GM23338 (cell line): ENCODE data around the gene CPT1C. TPM values are rescaled to one million over a fixed set of nuclear protein-coding genes. Genes with fewer than 3 reads are reported as not detected.

Source experiments
- ATAC-seq: fragments of 200-7000 bp; cut with Tn5 transposase; 3 replicates; pipeline ENCODE4 v1.9.1; 2020
- DNase-seq: peaks from one replicate; pipeline ENCODE4 v3.0.0-alpha.2; 2015; ENCODE audit warnings: low spot score
- H2AFZ ChIP-seq: fragments of 200-600 bp; sonication (generic); 2 replicates; pipeline ENCODE4 v1.8.0; 2016; ENCODE audit warnings: antibody characterized with exemption, mild to moderate bottlenecking, moderate library complexity
- H3F3A ChIP-seq: fragments of 200-600 bp; sonication (generic); replicated peaks from 2 replicates; pipeline ENCODE4 v1.8.0; 2017; ENCODE audit warnings: antibody characterized with exemption, mixed run types, low read depth
- H3K27ac ChIP-seq: fragments of 200-600 bp; sonication (generic); 2 replicates; pipeline ENCODE4 v1.6.1; 2016; ENCODE audit warnings: low read depth
- H3K27me3 ChIP-seq: fragments of 200-600 bp; sonication (generic); 2 replicates; pipeline ENCODE4 v1.8.0; 2016; ENCODE audit warnings: mild to moderate bottlenecking, mixed run types, moderate library complexity; ENCODE audit not compliant: insufficient read depth
- H3K36me3 ChIP-seq: fragments of 200-600 bp; sonication (generic); 2 replicates; pipeline ENCODE4 v1.8.0; 2016; ENCODE audit warnings: mild to moderate bottlenecking; ENCODE audit not compliant: insufficient read depth
- H3K4me1 ChIP-seq: fragments of 200-600 bp; sonication (generic); 2 replicates; pipeline ENCODE4 v1.8.0; 2016; ENCODE audit warnings: mild to moderate bottlenecking, moderate library complexity; ENCODE audit not compliant: insufficient read depth
- H3K4me2 ChIP-seq: fragments of 200-600 bp; sonication (generic); 2 replicates; pipeline ENCODE4 v1.7.1; 2017; ENCODE audit warnings: mixed run types
- H3K4me3 ChIP-seq: fragments of 200-600 bp; sonication (generic); 2 replicates; pipeline ENCODE4 v1.6.1; 2016; ENCODE audit warnings: mixed run types
- H3K79me2 ChIP-seq: fragments of 200-600 bp; sonication (generic); replicated peaks from 2 replicates; pipeline ENCODE4 v1.8.0; 2017; ENCODE audit warnings: mild to moderate bottlenecking; ENCODE audit not compliant: insufficient read depth
- H3K9me2 ChIP-seq: fragments of 200-600 bp; sonication (generic); 2 replicates; pipeline ENCODE4 v1.8.0; 2017; ENCODE audit not compliant: insufficient read depth
- H4K20me1 ChIP-seq: fragments of 200-600 bp; sonication (generic); replicated peaks from 2 replicates; pipeline ENCODE4 v1.8.0; 2017; ENCODE audit warnings: mild to moderate bottlenecking; ENCODE audit not compliant: insufficient read depth
- H3K27ac Mint-ChIP-seq: 2 replicates; pipeline ENCODE4 v1.8.0; 2020; ENCODE audit warnings: inconsistent platforms, mild to moderate bottlenecking, moderate library complexity, mixed read lengths
- H3K27me3 Mint-ChIP-seq: 3 replicates; pipeline ENCODE4 v1.8.0; 2022; ENCODE audit warnings: low read depth, mild to moderate bottlenecking, moderate library complexity, mixed read lengths, inconsistent platforms; ENCODE audit not compliant: insufficient read depth, poor library complexity
- H3K36me3 Mint-ChIP-seq: 3 replicates; pipeline ENCODE4 v1.8.0; 2021; ENCODE audit warnings: low read depth, mild to moderate bottlenecking, inconsistent platforms, moderate library complexity, mixed read lengths
- H3K4me1 Mint-ChIP-seq: 3 replicates; pipeline ENCODE4 v1.8.0; 2020; ENCODE audit warnings: mild to moderate bottlenecking, inconsistent platforms, mixed read lengths
- H3K4me3 Mint-ChIP-seq: 3 replicates; pipeline ENCODE4 v1.8.0; 2021; ENCODE audit warnings: moderate library complexity, mild to moderate bottlenecking, inconsistent platforms, mixed read lengths
- H3K9me3 Mint-ChIP-seq: 3 replicates; pipeline ENCODE4 v1.8.0; 2020; ENCODE audit warnings: moderate library complexity, mild to moderate bottlenecking, inconsistent platforms, mixed read lengths
- CREB1 ChIP-seq: fragments of 250-450 bp; sonication (Bioruptor Pico); IDR thresholded peaks from 2 replicates; pipeline ENCODE4 v1.5.0; 2020; ENCODE audit warnings: low read depth, mild to moderate bottlenecking, moderate library complexity
- EZH2 ChIP-seq: fragments of 200-600 bp; sonication (generic); IDR thresholded peaks from one replicate; pipeline ENCODE4 v1.8.0; 2017; ENCODE audit warnings: antibody characterized with exemption, mild to moderate bottlenecking, low read depth; ENCODE audit not compliant: unreplicated experiment
- EZH2phosphoT487 ChIP-seq: fragments of 200-600 bp; sonication (generic); IDR thresholded peaks from one replicate; pipeline ENCODE4 v1.8.1; 2018; ENCODE audit warnings: antibody characterized with exemption; ENCODE audit not compliant: unreplicated experiment
- JUNB ChIP-seq: IDR thresholded peaks from one replicate; pipeline ENCODE4 v1.6.1; 2016; ENCODE audit warnings: antibody characterized with exemption; ENCODE audit not compliant: unreplicated experiment
- NANOG ChIP-seq: IDR thresholded peaks from 2 replicates; pipeline ENCODE4 v1.6.1; 2016; ENCODE audit warnings: antibody characterized with exemption, borderline replicate concordance
- POLR2AphosphoS5 ChIP-seq: IDR thresholded peaks from 2 replicates; pipeline ENCODE4 v1.6.1; 2016; ENCODE audit warnings: antibody characterized with exemption, low read depth
- STAT1 ChIP-seq: IDR thresholded peaks from one replicate; pipeline ENCODE4 v1.6.1; 2016; ENCODE audit warnings: antibody characterized with exemption; ENCODE audit not compliant: unreplicated experiment
- ZNF114 ChIP-seq: fragments of 250-450 bp; sonication (Bioruptor Pico); IDR thresholded peaks from 2 replicates; pipeline ENCODE4 v1.5.0; 2020; ENCODE audit warnings: mild to moderate bottlenecking, moderate library complexity
- ZNF331 ChIP-seq: fragments of 250-450 bp; sonication (Bioruptor Pico); IDR thresholded peaks from 2 replicates; pipeline ENCODE4 v1.5.0; 2020; ENCODE audit warnings: low read depth, mild to moderate bottlenecking, moderate library complexity
- polyA plus RNA-seq: library from polyadenylated mRNA; unstranded; fragments of >200 nt; fragmentation: Nextera tagmentation; extraction: Ambion mirVana; gene quantifications from 2 replicates; pipeline ENCODE4 v1.2.1, GENCODE V29; 2016
- total RNA-seq: library from RNA; depleted of rRNA; stranded (reverse); fragments of >200 nt; shearing (Covaris generic); gene quantifications from 2 replicates; pipeline ENCODE4 v1.2.3, GENCODE V29; 2014
- TF ChIP-seq, protein P1 (sequence below): IDR thresholded peaks from one replicate; pipeline ENCODE4 v1.6.1; 2018; ENCODE audit warnings: antibody characterized with exemption; ENCODE audit not compliant: unreplicated experiment
- TF ChIP-seq, protein P2 (sequence below): fragments of 250-450 bp; sonication (Bioruptor Pico); IDR thresholded peaks from 2 replicates; pipeline ENCODE4 v1.5.0; 2020; ENCODE audit warnings: mild to moderate bottlenecking, moderate library complexity
- TF ChIP-seq, protein P3 (sequence below): IDR thresholded peaks from 2 replicates; pipeline ENCODE4 v1.6.1; 2016; ENCODE audit warnings: antibody characterized with exemption
- TF ChIP-seq, protein P4 (sequence below), 2 experiments: fragments of 200-600 bp in 1 of 2; sonication (generic) in 1 of 2; conservative IDR thresholded peaks; 2 replicates each; pipeline versions ENCODE4 v1.5.1 to v1.6.1; 2016 to 2017; ENCODE audit warnings: antibody characterized with exemption in 2 of 2, low read depth in 2 of 2, mild to moderate bottlenecking in 2 of 2, moderate library complexity in 1 of 2

CPT1C gene
- total and polyA plus RNA-seq, 2 experiments from 2014 or later: 63.4 to 77.3 TPM

DNA sequence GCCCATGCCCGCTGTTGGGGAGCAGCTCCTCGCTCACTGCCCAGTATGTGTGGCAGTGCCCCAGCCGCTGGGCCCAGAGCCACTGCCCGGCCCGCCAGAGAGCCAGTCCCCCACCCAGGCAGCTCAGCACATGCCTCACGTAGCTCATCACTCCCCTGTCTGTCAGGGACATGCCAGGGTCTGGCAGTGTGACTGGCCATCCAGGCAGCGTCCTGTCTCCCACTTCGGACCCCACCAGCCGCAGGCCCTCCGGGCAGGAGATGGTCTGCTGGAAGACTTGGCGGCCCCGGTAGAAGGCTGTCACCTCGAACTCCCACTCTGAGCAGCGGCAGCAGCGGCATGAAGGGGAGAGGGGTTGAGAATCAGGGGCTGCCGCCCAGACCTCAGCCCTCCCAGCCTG, 28.9 kb upstream of the CPT1C start:
- Histone ChIP-seq H3K4me2 (no peak overlapping the region), H2AFZ (no peak overlapping the region), H3F3A (peaks cover 30% of the 10 kb centered on the region), H3K9me2 (no peaks in the 10 kb centered on the region), H3K36me3 (peaks cover 16% of the 10 kb centered on the region), H3K4me3 (no peak overlapping the region), H3K27me3 (no peaks in the 10 kb centered on the region), H3K79me2 (peaks cover 28% of the 10 kb centered on the region), H3K27ac (no peak overlapping the region), H4K20me1 (peaks cover 18% of the 10 kb centered on the region), H3K4me1 (peaks cover 9% of the 10 kb centered on the region)
- DNase-seq (no peak), ATAC-seq (no peak)
- Mint-ChIP-seq H3K4me1 (peaks cover 11% of the 10 kb centered on the region; the same call in 2 of the 3 replicates), H3K27me3 (peaks cover 35% of the 10 kb centered on the region), H3K27ac (no peak overlapping the region), H3K36me3 (peaks cover 61% of the 10 kb centered on the region), H3K9me3 (peaks cover 19% of the 10 kb centered on the region), H3K4me3 (no peak overlapping the region)
- TF ChIP-seq ZNF331 (CRISPR knock-in tag): no peak
- TF ChIP-seq, protein P1, sequence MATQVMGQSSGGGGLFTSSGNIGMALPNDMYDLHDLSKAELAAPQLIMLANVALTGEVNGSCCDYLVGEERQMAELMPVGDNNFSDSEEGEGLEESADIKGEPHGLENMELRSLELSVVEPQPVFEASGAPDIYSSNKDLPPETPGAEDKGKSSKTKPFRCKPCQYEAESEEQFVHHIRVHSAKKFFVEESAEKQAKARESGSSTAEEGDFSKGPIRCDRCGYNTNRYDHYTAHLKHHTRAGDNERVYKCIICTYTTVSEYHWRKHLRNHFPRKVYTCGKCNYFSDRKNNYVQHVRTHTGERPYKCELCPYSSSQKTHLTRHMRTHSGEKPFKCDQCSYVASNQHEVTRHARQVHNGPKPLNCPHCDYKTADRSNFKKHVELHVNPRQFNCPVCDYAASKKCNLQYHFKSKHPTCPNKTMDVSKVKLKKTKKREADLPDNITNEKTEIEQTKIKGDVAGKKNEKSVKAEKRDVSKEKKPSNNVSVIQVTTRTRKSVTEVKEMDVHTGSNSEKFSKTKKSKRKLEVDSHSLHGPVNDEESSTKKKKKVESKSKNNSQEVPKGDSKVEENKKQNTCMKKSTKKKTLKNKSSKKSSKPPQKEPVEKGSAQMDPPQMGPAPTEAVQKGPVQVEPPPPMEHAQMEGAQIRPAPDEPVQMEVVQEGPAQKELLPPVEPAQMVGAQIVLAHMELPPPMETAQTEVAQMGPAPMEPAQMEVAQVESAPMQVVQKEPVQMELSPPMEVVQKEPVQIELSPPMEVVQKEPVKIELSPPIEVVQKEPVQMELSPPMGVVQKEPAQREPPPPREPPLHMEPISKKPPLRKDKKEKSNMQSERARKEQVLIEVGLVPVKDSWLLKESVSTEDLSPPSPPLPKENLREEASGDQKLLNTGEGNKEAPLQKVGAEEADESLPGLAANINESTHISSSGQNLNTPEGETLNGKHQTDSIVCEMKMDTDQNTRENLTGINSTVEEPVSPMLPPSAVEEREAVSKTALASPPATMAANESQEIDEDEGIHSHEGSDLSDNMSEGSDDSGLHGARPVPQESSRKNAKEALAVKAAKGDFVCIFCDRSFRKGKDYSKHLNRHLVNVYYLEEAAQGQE: no peak
- no peak for TF ChIP-seq EZH2
- no peak for TF ChIP-seq NANOG
- no peak for TF ChIP-seq EZH2phosphoT487
- no peak for TF ChIP-seq JUNB
- TF ChIP-seq, protein P2, sequence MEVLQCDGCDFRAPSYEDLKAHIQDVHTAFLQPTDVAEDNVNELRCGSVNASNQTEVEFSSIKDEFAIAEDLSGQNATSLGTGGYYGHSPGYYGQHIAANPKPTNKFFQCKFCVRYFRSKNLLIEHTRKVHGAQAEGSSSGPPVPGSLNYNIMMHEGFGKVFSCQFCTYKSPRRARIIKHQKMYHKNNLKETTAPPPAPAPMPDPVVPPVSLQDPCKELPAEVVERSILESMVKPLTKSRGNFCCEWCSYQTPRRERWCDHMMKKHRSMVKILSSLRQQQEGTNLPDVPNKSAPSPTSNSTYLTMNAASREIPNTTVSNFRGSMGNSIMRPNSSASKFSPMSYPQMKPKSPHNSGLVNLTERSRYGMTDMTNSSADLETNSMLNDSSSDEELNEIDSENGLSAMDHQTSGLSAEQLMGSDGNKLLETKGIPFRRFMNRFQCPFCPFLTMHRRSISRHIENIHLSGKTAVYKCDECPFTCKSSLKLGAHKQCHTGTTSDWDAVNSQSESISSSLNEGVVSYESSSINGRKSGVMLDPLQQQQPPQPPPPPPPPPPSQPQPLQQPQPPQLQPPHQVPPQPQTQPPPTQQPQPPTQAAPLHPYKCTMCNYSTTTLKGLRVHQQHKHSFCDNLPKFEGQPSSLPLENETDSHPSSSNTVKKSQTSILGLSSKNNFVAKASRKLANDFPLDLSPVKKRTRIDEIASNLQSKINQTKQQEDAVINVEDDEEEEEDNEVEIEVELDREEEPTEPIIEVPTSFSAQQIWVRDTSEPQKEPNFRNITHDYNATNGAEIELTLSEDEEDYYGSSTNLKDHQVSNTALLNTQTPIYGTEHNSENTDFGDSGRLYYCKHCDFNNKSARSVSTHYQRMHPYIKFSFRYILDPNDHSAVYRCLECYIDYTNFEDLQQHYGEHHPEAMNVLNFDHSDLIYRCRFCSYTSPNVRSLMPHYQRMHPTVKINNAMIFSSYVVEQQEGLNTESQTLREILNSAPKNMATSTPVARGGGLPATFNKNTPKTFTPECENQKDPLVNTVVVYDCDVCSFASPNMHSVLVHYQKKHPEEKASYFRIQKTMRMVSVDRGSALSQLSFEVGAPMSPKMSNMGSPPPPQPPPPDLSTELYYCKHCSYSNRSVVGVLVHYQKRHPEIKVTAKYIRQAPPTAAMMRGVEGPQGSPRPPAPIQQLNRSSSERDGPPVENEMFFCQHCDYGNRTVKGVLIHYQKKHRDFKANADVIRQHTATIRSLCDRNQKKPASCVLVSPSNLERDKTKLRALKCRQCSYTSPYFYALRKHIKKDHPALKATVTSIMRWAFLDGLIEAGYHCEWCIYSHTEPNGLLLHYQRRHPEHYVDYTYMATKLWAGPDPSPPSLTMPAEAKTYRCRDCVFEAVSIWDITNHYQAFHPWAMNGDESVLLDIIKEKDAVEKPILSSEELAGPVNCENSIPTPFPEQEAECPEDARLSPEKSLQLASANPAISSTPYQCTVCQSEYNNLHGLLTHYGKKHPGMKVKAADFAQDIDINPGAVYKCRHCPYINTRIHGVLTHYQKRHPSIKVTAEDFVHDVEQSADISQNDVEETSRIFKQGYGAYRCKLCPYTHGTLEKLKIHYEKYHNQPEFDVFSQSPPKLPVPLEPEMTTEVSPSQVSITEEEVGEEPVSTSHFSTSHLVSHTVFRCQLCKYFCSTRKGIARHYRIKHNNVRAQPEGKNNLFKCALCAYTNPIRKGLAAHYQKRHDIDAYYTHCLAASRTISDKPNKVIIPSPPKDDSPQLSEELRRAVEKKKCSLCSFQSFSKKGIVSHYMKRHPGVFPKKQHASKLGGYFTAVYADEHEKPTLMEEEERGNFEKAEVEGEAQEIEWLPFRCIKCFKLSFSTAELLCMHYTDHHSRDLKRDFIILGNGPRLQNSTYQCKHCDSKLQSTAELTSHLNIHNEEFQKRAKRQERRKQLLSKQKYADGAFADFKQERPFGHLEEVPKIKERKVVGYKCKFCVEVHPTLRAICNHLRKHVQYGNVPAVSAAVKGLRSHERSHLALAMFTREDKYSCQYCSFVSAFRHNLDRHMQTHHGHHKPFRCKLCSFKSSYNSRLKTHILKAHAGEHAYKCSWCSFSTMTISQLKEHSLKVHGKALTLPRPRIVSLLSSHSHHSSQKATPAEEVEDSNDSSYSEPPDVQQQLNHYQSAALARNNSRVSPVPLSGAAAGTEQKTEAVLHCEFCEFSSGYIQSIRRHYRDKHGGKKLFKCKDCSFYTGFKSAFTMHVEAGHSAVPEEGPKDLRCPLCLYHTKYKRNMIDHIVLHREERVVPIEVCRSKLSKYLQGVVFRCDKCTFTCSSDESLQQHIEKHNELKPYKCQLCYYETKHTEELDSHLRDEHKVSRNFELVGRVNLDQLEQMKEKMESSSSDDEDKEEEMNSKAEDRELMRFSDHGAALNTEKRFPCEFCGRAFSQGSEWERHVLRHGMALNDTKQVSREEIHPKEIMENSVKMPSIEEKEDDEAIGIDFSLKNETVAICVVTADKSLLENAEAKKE (CRISPR knock-in tag): no peak
- no peak for TF ChIP-seq ZNF114
- TF ChIP-seq, protein P3, sequence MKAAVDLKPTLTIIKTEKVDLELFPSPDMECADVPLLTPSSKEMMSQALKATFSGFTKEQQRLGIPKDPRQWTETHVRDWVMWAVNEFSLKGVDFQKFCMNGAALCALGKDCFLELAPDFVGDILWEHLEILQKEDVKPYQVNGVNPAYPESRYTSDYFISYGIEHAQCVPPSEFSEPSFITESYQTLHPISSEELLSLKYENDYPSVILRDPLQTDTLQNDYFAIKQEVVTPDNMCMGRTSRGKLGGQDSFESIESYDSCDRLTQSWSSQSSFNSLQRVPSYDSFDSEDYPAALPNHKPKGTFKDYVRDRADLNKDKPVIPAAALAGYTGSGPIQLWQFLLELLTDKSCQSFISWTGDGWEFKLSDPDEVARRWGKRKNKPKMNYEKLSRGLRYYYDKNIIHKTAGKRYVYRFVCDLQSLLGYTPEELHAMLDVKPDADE: no peak
- no peak for TF ChIP-seq CREB1
- no peak for TF ChIP-seq POLR2AphosphoS5
- TF ChIP-seq STAT1: no peak
- TF ChIP-seq, protein P4, sequence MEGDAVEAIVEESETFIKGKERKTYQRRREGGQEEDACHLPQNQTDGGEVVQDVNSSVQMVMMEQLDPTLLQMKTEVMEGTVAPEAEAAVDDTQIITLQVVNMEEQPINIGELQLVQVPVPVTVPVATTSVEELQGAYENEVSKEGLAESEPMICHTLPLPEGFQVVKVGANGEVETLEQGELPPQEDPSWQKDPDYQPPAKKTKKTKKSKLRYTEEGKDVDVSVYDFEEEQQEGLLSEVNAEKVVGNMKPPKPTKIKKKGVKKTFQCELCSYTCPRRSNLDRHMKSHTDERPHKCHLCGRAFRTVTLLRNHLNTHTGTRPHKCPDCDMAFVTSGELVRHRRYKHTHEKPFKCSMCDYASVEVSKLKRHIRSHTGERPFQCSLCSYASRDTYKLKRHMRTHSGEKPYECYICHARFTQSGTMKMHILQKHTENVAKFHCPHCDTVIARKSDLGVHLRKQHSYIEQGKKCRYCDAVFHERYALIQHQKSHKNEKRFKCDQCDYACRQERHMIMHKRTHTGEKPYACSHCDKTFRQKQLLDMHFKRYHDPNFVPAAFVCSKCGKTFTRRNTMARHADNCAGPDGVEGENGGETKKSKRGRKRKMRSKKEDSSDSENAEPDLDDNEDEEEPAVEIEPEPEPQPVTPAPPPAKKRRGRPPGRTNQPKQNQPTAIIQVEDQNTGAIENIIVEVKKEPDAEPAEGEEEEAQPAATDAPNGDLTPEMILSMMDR (conservative IDR thresholded peaks at IDR 0.05; ENCODE audit: low read depth in 2 of 2): no peak
